ENCODE results near the gene TRIM65.

- TF ChIP-seq MXI1 (IDR thresholded peaks at IDR 0.05; ENCODE audit: borderline replicate concordance, low read depth, low read length) (no peak), POLR2A (IDR thresholded peaks at IDR 0.05; ENCODE audit: low read depth, low read length) (no peak), FOS (IDR thresholded peaks at IDR 0.05; ENCODE audit: low read depth, low read length) (no peak), RCOR1 (IDR thresholded peaks at IDR 0.05; ENCODE audit: insufficient replicate concordance, low read length) (no peak), RFX5 (IDR thresholded peaks at IDR 0.05; ENCODE audit: low read depth, low read length) (no peak), MAFK (IDR thresholded peaks at IDR 0.05; ENCODE audit: low read depth, low read length) (no peak), CEBPB (IDR thresholded peaks at IDR 0.05; ENCODE audit: low read depth, low read length) (no peak), RAD21 (IDR thresholded peaks at IDR 0.05; ENCODE audit: low read length) (no peak), BHLHE40 (IDR thresholded peaks at IDR 0.05; ENCODE audit: low read depth, low read length) (no peak), ELK1 (IDR thresholded peaks at IDR 0.05; ENCODE audit: borderline replicate concordance, low read depth, low read length) (no peak), MAZ (IDR thresholded peaks at IDR 0.05; ENCODE audit: borderline replicate concordance, low read depth, low read length) (no peak), CHD1 (IDR thresholded peaks at IDR 0.05; ENCODE audit: low read depth, low read length) (no peak)
- TF ChIP-seq, protein P1, sequence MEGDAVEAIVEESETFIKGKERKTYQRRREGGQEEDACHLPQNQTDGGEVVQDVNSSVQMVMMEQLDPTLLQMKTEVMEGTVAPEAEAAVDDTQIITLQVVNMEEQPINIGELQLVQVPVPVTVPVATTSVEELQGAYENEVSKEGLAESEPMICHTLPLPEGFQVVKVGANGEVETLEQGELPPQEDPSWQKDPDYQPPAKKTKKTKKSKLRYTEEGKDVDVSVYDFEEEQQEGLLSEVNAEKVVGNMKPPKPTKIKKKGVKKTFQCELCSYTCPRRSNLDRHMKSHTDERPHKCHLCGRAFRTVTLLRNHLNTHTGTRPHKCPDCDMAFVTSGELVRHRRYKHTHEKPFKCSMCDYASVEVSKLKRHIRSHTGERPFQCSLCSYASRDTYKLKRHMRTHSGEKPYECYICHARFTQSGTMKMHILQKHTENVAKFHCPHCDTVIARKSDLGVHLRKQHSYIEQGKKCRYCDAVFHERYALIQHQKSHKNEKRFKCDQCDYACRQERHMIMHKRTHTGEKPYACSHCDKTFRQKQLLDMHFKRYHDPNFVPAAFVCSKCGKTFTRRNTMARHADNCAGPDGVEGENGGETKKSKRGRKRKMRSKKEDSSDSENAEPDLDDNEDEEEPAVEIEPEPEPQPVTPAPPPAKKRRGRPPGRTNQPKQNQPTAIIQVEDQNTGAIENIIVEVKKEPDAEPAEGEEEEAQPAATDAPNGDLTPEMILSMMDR (conservative IDR thresholded peaks at IDR 0.05; ENCODE audit: low read depth, low read length), result no peak
Measured at GRCh38 chr17:75926456-75926855, 29.7 kb upstream of the TRIM65 start.

All from IMR-90 (cell line).